Large intestine (tissue), 3 donors: ENCODE results near the gene RPA1. TPM values are rescaled to one million over a fixed set of nuclear protein-coding genes. Genes with fewer than 3 reads are reported as not detected.
"Not testable (repeated sequence)": the region's sequence is repeated elsewhere in the genome, so short reads cannot be mapped to it uniquely, and the experiment has no call there.

Experiments used
- DNase-seq, 2 donors: peaks; one replicate each; pipeline versions ENCODE4 v3.0.0 to v3.0.0-alpha.2; 2013
- H3K27ac ChIP-seq: one replicate; pipeline ENCODE4 v1.5.1; 2013; ENCODE audit warnings: low read length
- H3K27me3 ChIP-seq: 2 replicates; pipeline ENCODE4 v1.6.1; 2013; ENCODE audit warnings: low read length; ENCODE audit not compliant: control insufficient read depth, insufficient read depth
- H3K36me3 ChIP-seq: 2 replicates; pipeline ENCODE4 v1.6.1; 2013; ENCODE audit warnings: low read length; ENCODE audit not compliant: control insufficient read depth, insufficient read depth
- H3K4me1 ChIP-seq: one replicate; pipeline ENCODE4 v1.6.1; 2013; ENCODE audit warnings: low read length; ENCODE audit not compliant: control insufficient read depth, insufficient read depth
- H3K4me3 ChIP-seq: one replicate; pipeline ENCODE4 v1.5.1; 2013; ENCODE audit warnings: low read length
- H3K9me3 ChIP-seq: one replicate; pipeline ENCODE4 v1.6.1; 2013; ENCODE audit warnings: mild to moderate bottlenecking, low read depth, low read length, moderate library complexity; ENCODE audit not compliant: control insufficient read depth
- WGBS: methylation state at CpG from one replicate; pipeline ENCODE4 v1.1.5; 2013; ENCODE audit warnings: low lambda C conversion rate; ENCODE audit not compliant: insufficient coverage; 5-methylcytosine and 5-hydroxymethylcytosine counted together
- polyA plus RNA-seq: library from polyadenylated mRNA; unstranded; fragments of 120-200 nt; gene quantifications from one replicate; pipeline ENCODE4 v1.2.1, GENCODE V29; 2013

The RPA1 gene
- polyA plus RNA-seq, 1 donor, result 64.4 TPM

DNA sequence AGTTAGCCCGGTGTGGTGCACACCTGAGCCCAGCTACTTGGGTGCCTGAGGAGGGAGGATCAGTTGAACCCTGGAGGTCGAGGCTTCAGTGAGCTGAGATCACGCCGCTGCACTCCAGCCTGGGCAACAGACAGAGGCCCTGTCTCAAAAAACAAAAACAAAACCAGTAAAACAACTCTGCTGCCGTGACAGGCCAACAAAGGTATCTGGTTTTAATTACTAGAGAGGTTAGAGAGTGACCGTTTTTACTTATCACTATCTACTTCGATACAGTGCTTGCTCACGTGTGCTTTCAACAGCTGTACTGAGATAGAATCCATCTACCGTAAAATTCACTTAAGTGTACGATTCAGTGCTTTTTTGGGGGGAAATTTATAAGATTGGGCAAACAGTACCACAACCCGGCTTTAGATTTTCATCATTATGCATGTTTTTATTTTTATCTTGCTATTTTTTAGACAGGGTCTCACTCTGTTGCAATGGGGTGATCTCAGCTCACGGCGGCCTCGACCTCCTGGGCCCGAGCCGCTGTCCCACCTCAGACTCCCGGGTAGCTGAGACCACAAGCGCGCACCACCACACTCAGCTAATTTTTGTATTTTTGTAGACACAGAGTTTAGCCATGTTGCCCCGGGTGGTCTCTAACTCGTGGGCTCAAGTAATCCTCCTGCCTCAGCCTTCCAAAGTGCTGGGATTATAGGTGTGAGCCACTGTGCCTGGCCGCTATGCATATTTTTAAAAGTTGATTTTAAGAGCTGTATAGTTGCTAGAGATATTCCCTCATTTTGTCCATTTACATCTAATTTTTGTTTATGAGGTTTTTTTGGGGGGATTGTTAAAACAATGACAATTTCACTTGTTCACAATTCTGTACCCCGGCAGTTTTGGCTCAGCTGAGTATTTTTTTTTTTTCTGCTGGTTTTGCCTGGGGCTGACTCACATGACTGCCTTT, 37.0 kb upstream of the RPA1 start:
- peaks cover 14% of the 10 kb centered on the region for H3K4me1 ChIP-seq
- H3K27me3 ChIP-seq, result no peaks in the 10 kb centered on the region
- no peaks in the 10 kb centered on the region for H3K9me3 ChIP-seq
- no peak for DNase-seq
- H3K27ac ChIP-seq, result peak overlapping the region; percentile 10
- WGBS, result 63% methylated on average over 4 of the region's 23 CpGs
- peaks cover 2% of the 10 kb centered on the region for H3K36me3 ChIP-seq
- H3K4me3 ChIP-seq, result no peak overlapping the region

GRCh38 chr17:1793447-1793806, 36.4 kb upstream of the RPA1 start:
- Histone ChIP-seq H3K27ac (peak overlapping the region; percentile 10), H3K4me3 (no peak overlapping the region)
- peak in 1 of 2 donors; percentile 61 for DNase-seq

GRCh38 chr17:1796800-1797199, 33.0 kb upstream of the RPA1 start:
- Histone ChIP-seq H3K36me3 (peaks cover 18% of the 10 kb centered on the region), H3K27me3 (no peaks in the 10 kb centered on the region), H3K4me1 (peaks cover 17% of the 10 kb centered on the region), H3K4me3 (no peak overlapping the region), H3K9me3 (no peaks in the 10 kb centered on the region), H3K27ac (peak overlapping the region; percentile 89)
- peak in 1 of 2 donors; percentile 21 for DNase-seq
- no CpG with 5 or more reads among the region's 1 CpG for WGBS

More at GRCh38 chr17:1793447-1793806, 36.4 kb upstream of the RPA1 start:
- WGBS, result no CpG with 5 or more reads among the region's 1 CpG
- Histone ChIP-seq H3K36me3 (peaks cover 2% of the 10 kb centered on the region), H3K4me1 (peaks cover 15% of the 10 kb centered on the region), H3K27me3 (no peaks in the 10 kb centered on the region), H3K9me3 (no peaks in the 10 kb centered on the region)

DNA sequence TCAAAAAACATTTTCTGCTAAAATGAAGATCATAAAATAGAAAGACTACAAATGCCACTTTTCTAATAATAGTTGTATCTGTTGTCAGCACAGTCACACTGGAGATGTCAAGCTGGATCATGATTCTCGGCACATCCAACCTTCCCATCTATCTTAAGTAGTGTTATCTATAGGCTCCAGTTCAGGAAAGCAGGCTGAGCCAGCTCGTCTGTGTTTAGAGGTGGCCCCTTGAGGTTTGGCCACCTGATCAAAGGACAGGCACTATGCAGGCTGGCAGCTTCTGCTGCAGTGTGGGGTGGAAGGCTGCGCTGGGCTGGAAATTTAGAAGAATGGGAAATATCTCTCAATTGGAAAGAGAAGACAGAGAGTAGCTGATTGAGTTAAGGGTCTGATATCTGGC, 32.5 kb upstream of the RPA1 start:
- Histone ChIP-seq H3K27ac (peak overlapping the region; percentile 89), H3K27me3 (no peaks in the 10 kb centered on the region), H3K9me3 (no peaks in the 10 kb centered on the region), H3K4me3 (no peak overlapping the region), H3K4me1 (peaks cover 17% of the 10 kb centered on the region), H3K36me3 (peaks cover 21% of the 10 kb centered on the region)
- no CpG with 5 or more reads among the region's 3 CpGs for WGBS
- DNase-seq, result peak in 1 of 2 donors; percentile 58

- peak overlapping the region; percentile 89 for H3K27ac ChIP-seq
- peaks cover 19% of the 10 kb centered on the region for H3K36me3 ChIP-seq
- peaks cover 17% of the 10 kb centered on the region for H3K4me1 ChIP-seq
- not testable (repeated sequence) for H3K4me3 ChIP-seq, H3K9me3 ChIP-seq, H3K27me3 ChIP-seq
- WGBS, result no CpG with 5 or more reads among the region's 8 CpGs
- DNase-seq, result peak; percentile 73 to 86
Observed at GRCh38 chr17:1797846-1798245, 32.0 kb upstream of the RPA1 start.

DNA sequence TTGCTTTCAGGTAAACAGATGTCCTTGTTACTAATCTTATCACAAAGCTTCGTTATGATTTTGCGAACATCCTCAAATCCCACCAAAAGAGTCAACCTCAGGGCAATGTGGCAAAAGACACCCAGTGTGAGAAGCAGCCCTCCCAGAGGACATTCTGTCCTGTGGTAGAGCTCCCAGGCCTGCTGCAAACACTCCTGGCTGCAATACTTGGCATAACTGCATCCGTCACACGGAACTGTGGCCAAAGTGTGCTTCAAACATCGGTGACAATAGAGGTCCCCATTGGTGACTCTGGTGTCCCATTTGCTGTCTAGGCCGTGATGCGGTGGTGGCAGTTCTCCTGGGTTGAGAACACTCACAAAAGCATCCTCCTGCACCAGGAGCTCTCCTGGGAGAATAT, 29.6 kb upstream of the RPA1 start:
- Histone ChIP-seq H3K4me3 (no peak overlapping the region), H3K4me1 (peaks cover 11% of the 10 kb centered on the region), H3K27me3 (no peaks in the 10 kb centered on the region), H3K36me3 (peaks cover 29% of the 10 kb centered on the region), H3K27ac (no peak overlapping the region), H3K9me3 (no peaks in the 10 kb centered on the region)
- no peak for DNase-seq
- WGBS, result no CpG with 5 or more reads among the region's 7 CpGs

GRCh38 chr17:1800712-1801111, 29.1 kb upstream of the RPA1 start:
- no peak overlapping the region for H3K27ac ChIP-seq
- H3K9me3 ChIP-seq, result no peaks in the 10 kb centered on the region
- H3K4me3 ChIP-seq, result no peak overlapping the region
- peaks cover 29% of the 10 kb centered on the region for H3K36me3 ChIP-seq
- DNase-seq, result no peak
- no peaks in the 10 kb centered on the region for H3K27me3 ChIP-seq
- peaks cover 11% of the 10 kb centered on the region for H3K4me1 ChIP-seq
- no CpG with 5 or more reads among the region's 4 CpGs for WGBS

DNA sequence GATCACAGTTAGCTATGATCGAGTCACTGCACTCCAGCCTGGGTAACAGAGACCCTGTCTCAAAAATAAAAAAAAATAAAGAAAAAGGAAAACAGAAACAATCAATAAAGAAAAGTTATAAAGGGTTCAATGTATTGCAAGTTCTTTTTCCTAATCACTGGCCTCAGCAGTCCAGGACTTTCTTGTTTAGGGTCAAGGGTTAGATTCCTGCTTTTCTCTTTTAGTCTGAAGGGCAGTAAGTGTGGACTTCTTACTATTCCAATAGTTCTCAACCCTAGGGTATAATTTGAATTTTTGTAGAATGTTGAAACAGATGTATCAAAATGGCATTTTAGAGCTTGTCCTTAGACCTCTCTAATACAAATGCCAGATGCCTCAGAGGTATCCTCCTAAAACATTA, 27.4 kb upstream of the RPA1 start:
- no peak overlapping the region for H3K4me3 ChIP-seq
- no peak for DNase-seq
- H3K4me1 ChIP-seq, result peaks cover 11% of the 10 kb centered on the region
- peaks cover 29% of the 10 kb centered on the region for H3K36me3 ChIP-seq
- H3K9me3 ChIP-seq, result no peaks in the 10 kb centered on the region
- H3K27me3 ChIP-seq, result no peaks in the 10 kb centered on the region
- H3K27ac ChIP-seq, result no peak overlapping the region
- WGBS, result no CpG with 5 or more reads among the region's 1 CpG

GRCh38 chr17:1803280-1803679, 26.5 kb upstream of the RPA1 start:
- peaks cover 29% of the 10 kb centered on the region for H3K36me3 ChIP-seq

DNA sequence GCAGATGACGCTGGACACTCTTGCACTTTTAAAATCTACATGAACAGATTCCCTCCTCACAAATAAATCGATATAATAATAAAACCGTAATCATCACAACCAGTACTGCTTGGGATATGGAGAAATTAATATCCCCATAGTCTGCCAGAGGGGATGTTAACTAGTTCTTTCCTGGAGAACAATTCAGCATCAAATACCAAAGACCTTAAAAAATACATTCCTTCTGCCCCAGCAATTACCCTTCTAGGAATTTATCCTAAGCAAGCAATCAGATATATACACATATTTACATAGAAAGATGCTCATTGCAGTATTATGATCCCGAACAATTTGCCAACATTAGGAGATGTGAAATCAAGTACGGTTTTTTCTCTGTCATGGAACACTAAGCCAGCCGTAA, 21.9 kb upstream of the RPA1 start:
- peaks cover 40% of the 10 kb centered on the region for H3K4me1 ChIP-seq
- H3K36me3 ChIP-seq, result peaks cover 16% of the 10 kb centered on the region
- 80% methylated on average over 2 of the region's 6 CpGs for WGBS
- no peaks in the 10 kb centered on the region for H3K27me3 ChIP-seq
- peak in 1 of 2 donors; percentile 12 for DNase-seq
- H3K27ac ChIP-seq, result peak overlapping the region; percentile 83
- H3K4me3 ChIP-seq, result no peak overlapping the region
- no peaks in the 10 kb centered on the region for H3K9me3 ChIP-seq

More at GRCh38 chr17:1803280-1803679, 26.5 kb upstream of the RPA1 start:
- no peaks in the 10 kb centered on the region for H3K27me3 ChIP-seq
- no peak overlapping the region for H3K27ac ChIP-seq
- WGBS, result no CpG with 5 or more reads among the region's 6 CpGs
- no peak overlapping the region for H3K4me3 ChIP-seq
- no peaks in the 10 kb centered on the region for H3K9me3 ChIP-seq
- peaks cover 15% of the 10 kb centered on the region for H3K4me1 ChIP-seq
- DNase-seq, result no peak
